Ascending aorta (tissue), 2 donors: ENCODE results near the gene CNTF. TPM values are rescaled to one million over a fixed set of nuclear protein-coding genes. Genes with fewer than 3 reads are reported as not detected.
"Not testable (repeated sequence)": the region's sequence is repeated elsewhere in the genome, so short reads cannot be mapped to it uniquely, and the experiment has no call there.

Experiments
- DNase-seq, 2 donors: peaks; one replicate each; pipeline ENCODE4 v3.0.0-alpha.2; 2019; ENCODE audit warnings: low spot score in 2 of 2
- H3K27ac ChIP-seq, 2 donors: fragments of 200-600 bp; sonication (generic); one replicate each; pipeline ENCODE4 v1.5.1; 2016 to 2017; ENCODE audit warnings: mild to moderate bottlenecking in 1 of 2
- H3K27me3 ChIP-seq: fragments of 200-600 bp; sonication (generic); one replicate; pipeline ENCODE4 v1.5.1; 2017
- H3K36me3 ChIP-seq, 2 donors: fragments of 200-600 bp; sonication (generic); one replicate each; pipeline ENCODE4 v1.5.1; 2016
- H3K4me1 ChIP-seq, 2 donors: fragments of 200-600 bp; sonication (generic); one replicate each; pipeline ENCODE4 v1.5.1; 2016 to 2017; ENCODE audit warnings: mild to moderate bottlenecking in 1 of 2
- H3K4me3 ChIP-seq, 2 donors: fragments of 200-600 bp; sonication (generic); one replicate each; pipeline ENCODE4 v1.5.1; 2016 to 2017; ENCODE audit warnings: mild to moderate bottlenecking in 1 of 2
- H3K9me3 ChIP-seq, 2 donors: fragments of 200-600 bp; sonication (generic); one replicate each; pipeline ENCODE4 v1.5.1; 2016
- CTCF ChIP-seq, 3 experiments: fragments of 200-600 bp in 2 of 3; fragments of 450-650 bp in 1 of 3; sonication (generic) in 2 of 3; IDR thresholded peaks; one replicate each; pipeline ENCODE4 v1.5.1; 2016 to 2019; ENCODE audit warnings: antibody characterized with exemption in 3 of 3, mild to moderate bottlenecking in 1 of 3, moderate library complexity in 1 of 3
- intact Hi-C: fragments of 100-400 bp; cut with DNase I; formaldehyde crosslinking; loops from one replicate; pipeline ENCODE4 v1.15.1; 2023
- total RNA-seq: library from RNA; depleted of rRNA; stranded (reverse); fragments of >200 nt; gene quantifications from one replicate; pipeline ENCODE4 v1.1.0, GENCODE V29; 2016

The CNTF gene
- 1.9 TPM for total RNA-seq

GRCh38 chr11:58622344-58622743 lies at the start of gene CNTF:
CNTF (plus strand) TSS chr11:58622665; CDS start chr11:58622753, 88 bp downstream.
- Histone ChIP-seq H3K4me3 (no peak within 1 kb of the TSS), H3K36me3 (peaks cover 48 to 64% of the 10 kb centered on the region in 2 donors), H3K9me3 (no peaks in the 10 kb centered on the region), H3K27ac (no peak within 1 kb of the TSS), H3K4me1 (peaks cover 0 to 9% of the 10 kb centered on the region in 2 donors), H3K27me3 (no peaks in the 10 kb centered on the region)
- TF ChIP-seq CTCF (IDR thresholded peaks at IDR 0.05): no peak
- DNase-seq: no peak
- intact Hi-C loops: no loop called here

GRCh38 chr11:58572906-58573305 lies 49.6 kb upstream of the CNTF start:
- H3K27me3 ChIP-seq, H3K9me3 ChIP-seq, DNase-seq: not testable (repeated sequence)
- peaks cover 7 to 44% of the 10 kb centered on the region in 2 donors for H3K4me1 ChIP-seq
- peak overlapping the region; percentile 98 to 99 for H3K27ac ChIP-seq
- intact Hi-C loops: loop anchor here (10.0 kb wide), 1 partner anchor 1498 kb away; no protein-coding TSS in a partner anchor
- peaks cover 12 to 19% of the 10 kb centered on the region in 2 donors for H3K36me3 ChIP-seq
- H3K4me3 ChIP-seq: peak overlapping the region; percentile 5 to 28

GRCh38 chr11:58573451-58574104 lies 48.9 kb upstream of the CNTF start:
- Histone ChIP-seq H3K36me3 (peaks cover 12 to 18% of the 10 kb centered on the region in 2 donors), H3K27ac (peak overlapping the region; percentile 98 to 99)

GRCh38 chr11:58574881-58575280 lies 47.6 kb upstream of the CNTF start:
- Histone ChIP-seq H3K9me3 (no peaks in the 10 kb centered on the region), H3K27ac (peak overlapping the region; percentile 98 to 99), H3K27me3 (no peaks in the 10 kb centered on the region), H3K36me3 (peaks cover 3 to 5% of the 10 kb centered on the region in 2 donors), H3K4me3 (peak overlapping the region in 1 of 2 donors; percentile 26), H3K4me1 (peaks cover 7 to 44% of the 10 kb centered on the region in 2 donors)
- intact Hi-C loops: loop anchor here (5.0 to 10.0 kb wide), 7 partner anchors 567 to 1500 kb away; partner anchors contain the start of genes CTNND1, FAM111A, OSBP and SELENOH
- no peak for TF ChIP-seq CTCF (IDR thresholded peaks at IDR 0.05)
- DNase-seq: no peak

More at GRCh38 chr11:58573451-58574104, 48.9 kb upstream of the CNTF start:
- DNase-seq: peak in 1 of 2 donors; percentile 89
- Histone ChIP-seq H3K9me3 (no peaks in the 10 kb centered on the region), H3K4me3 (peak overlapping the region; percentile 5 to 28), H3K4me1 (peaks cover 7 to 44% of the 10 kb centered on the region in 2 donors), H3K27me3 (no peaks in the 10 kb centered on the region)
- TF ChIP-seq CTCF (IDR thresholded peaks at IDR 0.05): no peak
- intact Hi-C loops: loop anchor here (10.0 kb wide), 1 partner anchor 1499 kb away; no protein-coding TSS in a partner anchor

GRCh38 chr11:58575377-58576020 lies 47.0 kb upstream of the CNTF start, which contains the start of gene LPXN:
LPXN (minus strand) TSS chr11:58575856; CDS start chr11:58575772, 84 bp downstream.
- Histone ChIP-seq H3K27ac (peak within 1 kb of the TSS; percentile 98 to 99), H3K4me1 (peaks cover 7 to 44% of the 10 kb centered on the region in 2 donors), H3K27me3 (no peaks in the 10 kb centered on the region), H3K36me3 (no peaks in the 10 kb centered on the region), H3K9me3 (no peaks in the 10 kb centered on the region), H3K4me3 (peak within 1 kb of the TSS in 1 of 2 donors; percentile 97)
- DNase-seq: no peak
- intact Hi-C loops: loop anchor here (5.0 to 10.0 kb wide), 7 partner anchors 567 to 1501 kb away; partner anchors contain the start of genes CTNND1, FAM111A, OSBP and SELENOH
- TF ChIP-seq CTCF (IDR thresholded peaks at IDR 0.05): no peak
